Activated CD8-positive, alpha-beta memory T cell treated with anti-CD3 and anti-CD28 coated beads, Interleukin-2, amount 50 U/mL, for 1 hour (primary cell): ENCODE data around the gene BEND6.

Experiments used
- DNase-seq: peaks from one replicate; pipeline ENCODE4 v3.0.0-alpha.2; 2020; ENCODE audit errors: extremely low read depth

Gene BEND6

DNA sequence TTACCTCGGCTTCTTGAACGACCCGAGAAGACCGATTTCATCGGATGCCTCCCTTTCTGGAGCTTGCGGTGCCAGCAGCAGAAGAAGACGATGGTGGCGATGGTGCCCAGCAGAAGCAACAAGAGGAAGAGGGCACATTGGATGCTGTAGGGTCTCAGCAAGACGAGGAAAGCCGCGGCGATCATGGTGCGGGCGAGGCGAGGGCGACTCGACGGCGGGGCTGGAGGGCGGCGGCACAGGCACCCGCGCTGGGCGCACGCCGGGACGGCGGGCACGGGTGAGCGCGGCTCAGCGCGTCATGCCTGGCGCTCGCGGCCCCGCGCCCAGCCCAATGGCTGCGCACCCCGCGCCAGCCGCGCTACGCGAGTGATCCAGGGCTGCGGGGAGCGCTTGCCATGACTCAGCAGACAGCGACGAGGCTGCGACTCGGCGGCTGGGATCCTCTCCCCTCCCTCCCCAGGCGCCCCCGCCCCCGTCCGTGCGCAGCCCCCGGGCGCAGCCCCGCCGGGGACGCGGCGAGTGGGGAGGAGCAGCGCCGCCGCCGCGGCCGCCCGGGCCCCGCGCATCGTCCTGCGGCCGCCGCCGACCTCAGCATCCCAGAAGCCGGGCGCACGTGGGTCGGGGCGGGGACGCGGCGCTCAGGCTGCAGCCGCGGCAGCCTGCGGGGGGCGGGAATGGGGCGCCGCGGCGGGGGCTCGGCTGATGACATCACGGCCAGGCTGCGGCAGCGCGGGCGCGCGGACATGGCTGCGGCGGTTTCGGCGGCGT lies at the start of gene BEND6:
BEND6 (plus strand) TSS at position 705 of the 768 bp plus-strand sequence. CDS start 26,704 bp downstream, outside the sequence.
- DNase-seq, result no peak

GRCh38 chr6:56905378-56905777 lies 49.5 kb upstream of the BEND6 start:
- DNase-seq, result no peak

GRCh38 chr6:56906752-56907151 lies 48.2 kb upstream of the BEND6 start:
- DNase-seq, result no peak

- no peak for DNase-seq
Measured at GRCh38 chr6:56909115-56909907, 45.6 kb upstream of the BEND6 start.

GRCh38 chr6:56911847-56912246 lies 43.1 kb upstream of the BEND6 start:
- DNase-seq, result no peak

DNA sequence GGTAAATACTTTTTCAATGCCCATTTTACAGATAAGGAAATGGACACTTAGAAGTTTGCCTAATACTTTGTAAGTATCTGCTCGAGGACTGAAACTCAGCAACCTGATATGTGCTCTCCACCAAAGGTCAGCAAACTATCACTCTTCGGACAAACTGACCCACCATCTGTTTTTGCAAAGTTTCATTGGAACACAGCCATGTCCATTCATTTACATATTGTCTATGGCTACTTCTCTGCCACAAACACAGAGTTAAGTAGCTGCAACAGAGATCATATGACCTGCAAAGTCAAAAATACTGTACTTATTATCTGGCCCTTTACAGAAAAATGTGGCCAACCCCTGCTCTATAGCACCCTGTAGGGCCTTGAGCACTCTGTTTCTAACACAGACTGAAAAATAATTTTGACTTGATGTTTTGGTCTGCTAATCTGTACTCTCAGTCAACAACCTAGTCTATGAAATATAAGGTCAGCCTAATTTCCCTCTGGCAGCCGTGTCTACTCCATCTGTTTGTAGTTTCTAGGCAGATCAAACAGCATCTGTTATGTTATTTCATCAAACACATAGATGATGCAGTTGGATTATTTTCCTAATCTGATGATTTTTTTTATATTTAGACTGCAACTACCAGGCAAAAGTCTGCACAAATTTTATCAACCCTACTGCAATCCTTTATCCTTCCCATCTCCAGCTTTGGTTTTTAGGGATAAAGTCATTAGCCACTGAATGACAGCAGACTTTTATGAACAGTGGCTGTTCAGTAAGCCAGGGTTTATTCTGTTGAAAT lies 41.4 kb upstream of the BEND6 start:
- no peak for DNase-seq

GRCh38 chr6:56914798-56915658 lies 39.9 kb upstream of the BEND6 start:
- DNase-seq, result no peak

DNA sequence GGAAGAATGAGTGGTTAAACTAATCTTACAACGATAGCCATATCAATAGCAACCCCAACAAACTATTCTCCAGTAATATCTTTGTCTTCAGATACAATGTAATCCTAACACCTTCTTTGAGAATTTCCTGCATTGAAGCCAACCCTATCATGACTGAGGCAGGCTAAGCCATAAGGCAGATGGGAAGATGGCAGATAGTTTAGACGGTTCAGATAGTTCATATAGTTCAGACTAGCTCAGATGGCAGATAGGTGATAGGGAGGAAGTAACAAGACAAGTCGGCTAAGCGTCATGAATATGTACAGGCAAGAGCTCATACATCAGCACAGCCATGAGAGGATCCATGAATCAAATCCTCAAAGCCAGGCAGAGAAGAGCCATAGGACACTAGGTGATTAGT lies 39.1 kb upstream of the BEND6 start:
- DNase-seq, result no peak

DNA sequence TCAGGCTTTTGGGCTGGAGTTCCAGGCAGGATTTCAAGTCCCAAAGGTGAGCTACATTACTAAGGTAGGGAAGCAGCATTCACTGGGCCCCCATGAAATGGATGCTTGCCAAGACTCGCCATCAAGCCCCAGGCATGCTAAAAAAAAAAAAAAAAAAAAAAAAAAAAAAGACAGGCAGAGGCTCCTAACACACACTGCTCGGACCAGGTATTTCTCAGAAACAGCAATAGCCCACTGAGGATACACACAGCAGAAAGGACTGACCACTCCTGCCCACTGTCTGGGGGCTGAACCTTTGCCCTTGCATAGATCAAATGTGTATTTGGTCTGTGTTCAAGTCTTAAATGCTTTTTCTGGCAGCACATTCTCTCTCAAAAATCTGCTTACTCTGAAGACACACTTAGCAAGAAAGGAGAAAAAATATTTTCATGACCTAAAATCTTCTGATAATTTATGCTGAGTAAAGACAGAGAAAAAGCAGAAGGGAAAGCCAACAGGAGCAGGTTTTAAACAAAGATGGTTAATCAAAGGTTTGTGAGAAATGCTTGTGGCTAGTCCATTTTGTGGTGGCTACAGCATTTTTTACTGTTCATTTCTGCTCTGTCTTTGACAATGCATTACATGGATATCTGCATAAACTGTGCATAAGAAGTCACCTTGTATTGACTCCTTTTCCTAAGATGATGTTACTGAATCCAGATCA lies 37.9 kb upstream of the BEND6 start:
- no peak for DNase-seq

DNA sequence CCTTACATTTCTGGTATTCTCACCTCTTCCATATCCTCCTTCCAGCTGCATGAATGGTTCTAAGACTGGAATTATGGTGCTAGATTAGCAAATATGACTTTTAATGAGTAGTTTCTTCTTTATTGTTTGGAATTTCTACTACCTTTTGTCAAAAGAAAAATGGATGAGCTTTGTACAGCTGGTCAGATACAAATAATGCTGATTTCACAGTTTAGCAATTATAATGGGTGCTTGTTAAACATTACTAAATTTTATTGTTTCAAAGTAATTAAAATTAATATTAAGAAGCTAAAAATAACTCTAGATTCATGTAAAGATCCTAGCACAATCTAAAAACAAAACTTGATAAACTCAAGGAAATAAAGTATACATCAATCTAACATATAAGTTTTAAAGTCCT lies 32.3 kb upstream of the BEND6 start:
- DNase-seq, result no peak

DNA sequence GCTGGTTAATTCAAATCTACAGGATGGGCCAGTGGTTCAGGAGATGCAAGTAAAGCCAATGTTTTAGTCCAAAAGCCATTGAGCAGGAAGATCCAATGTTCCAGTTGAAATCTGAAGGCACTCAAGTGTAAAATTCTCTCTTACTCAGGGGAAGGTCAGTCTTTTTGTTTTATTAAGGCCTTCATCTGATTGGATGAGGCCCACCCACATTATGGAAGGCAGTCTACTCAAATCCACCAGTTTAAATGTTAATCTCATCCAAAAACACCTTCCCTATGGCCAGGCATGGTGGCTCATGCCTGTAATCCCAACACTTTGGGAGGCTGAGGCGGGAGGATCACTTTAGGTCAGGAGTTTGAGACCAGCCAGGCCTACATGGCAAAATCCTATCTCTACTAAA lies 31.3 kb upstream of the BEND6 start:
- DNase-seq, result no peak

DNA sequence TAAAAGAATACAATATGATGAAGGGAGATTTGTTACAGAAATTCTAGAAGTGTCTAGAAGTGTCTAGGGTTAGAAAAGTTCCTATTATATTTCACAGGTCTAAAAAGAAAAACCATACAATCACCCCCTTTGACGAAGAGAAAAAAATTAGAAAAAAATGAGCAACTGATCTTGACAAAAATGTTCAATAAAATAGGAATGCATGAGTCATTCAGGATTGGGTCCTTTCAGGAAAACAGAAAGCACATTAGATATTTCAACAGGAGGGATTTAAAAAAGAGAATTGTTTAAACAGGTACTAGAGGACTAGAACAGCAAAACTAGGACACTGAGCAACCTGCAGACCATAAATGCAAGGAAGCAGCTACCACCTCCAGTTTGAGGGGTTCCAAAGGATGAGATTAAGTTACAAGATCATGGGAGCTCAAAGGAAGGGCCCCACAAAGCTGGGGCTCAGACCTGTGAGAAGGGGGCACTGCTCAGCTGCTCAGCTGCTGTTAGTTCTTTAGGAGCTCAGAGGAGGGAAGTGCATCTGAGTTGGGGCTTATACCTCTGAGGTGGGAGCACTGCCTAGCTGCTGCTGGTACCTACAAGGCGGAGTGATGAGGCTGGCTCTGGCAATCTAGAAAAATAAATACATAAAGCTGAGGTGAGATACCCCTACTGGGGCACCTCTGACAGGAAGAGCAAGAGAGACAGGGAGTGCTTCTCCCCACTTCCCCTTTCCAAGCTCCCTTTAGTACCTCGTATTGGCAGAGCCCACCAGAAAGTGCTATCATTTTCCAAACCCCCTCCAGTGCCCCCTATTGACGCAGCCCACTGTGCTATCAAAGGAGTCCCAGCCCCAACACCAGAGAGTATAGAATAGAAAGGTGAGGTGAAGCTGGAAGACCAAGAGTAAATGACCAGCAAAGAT lies 27.1 kb upstream of the BEND6 start:
- no peak for DNase-seq

- no peak for DNase-seq
Measured at GRCh38 chr6:56930846-56931245, 24.1 kb upstream of the BEND6 start.

- DNase-seq, result no peak
Measured at GRCh38 chr6:56932910-56933477, 21.9 kb upstream of the BEND6 start.

DNA sequence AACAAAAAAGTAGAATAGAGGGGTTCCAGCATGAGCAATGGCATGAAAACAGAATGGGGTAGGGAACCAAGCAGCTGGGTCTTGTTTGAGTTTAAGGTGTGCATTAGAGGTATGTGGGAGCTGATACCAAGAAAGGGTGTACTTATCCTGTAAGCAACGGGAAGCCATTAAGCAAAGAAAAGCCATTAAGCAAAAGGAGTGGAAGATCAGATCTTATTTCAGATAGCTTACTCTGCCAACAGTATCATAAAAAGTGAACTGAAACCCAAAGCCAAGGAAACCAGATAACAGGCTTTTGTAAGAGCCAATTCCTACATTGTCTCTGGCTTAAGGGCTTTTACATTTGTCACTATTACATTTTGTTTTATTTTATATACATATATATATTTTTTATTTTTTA lies 21.3 kb upstream of the BEND6 start:
- no peak for DNase-seq

DNA sequence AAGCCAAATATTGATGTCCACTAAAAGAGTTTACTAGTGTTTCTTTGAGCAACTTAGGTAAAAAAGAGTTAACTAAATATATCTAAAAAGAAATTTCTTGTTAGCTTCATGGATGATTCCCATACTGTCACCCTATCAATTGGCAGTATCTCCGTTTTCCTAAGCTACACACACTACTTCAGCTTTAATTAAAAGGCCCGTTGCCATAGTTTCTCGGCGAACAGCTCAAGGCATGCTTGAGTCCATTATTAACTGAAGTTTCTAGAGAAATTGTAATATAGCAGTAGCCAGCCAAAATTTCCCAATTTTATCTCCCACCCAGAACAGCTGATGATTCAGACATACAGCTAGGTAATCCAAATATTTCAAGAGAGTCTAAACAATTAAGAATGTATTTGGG lies 20.0 kb upstream of the BEND6 start:
- no peak for DNase-seq

DNA sequence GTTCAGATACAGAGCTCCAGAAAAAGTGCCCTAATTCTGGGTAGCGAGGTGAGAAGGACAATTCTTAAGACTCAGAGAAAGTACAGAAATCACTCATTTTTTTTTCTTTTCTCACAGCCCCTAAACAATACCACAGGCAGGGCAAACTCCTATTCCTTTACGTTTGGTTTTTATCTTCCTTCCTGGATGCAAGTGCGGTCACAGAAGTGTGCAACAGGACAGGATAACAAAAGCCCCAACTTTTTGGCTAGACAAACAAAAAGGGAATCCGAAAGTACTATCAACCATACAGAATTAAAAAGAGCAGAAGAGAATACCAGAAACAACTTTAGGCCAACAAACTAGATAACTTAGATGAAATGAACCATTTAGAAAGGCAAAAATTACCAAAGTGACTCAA lies 18.4 kb upstream of the BEND6 start:
- DNase-seq, result no peak

GRCh38 chr6:56938649-56939191 lies 16.2 kb upstream of the BEND6 start:
- no peak for DNase-seq

- DNase-seq, result no peak
Measured at GRCh38 chr6:56940463-56940862, 14.4 kb upstream of the BEND6 start.
